GM12878 (cell line): ENCODE data around the gene TXLNB. TPM values are rescaled to one million over a fixed set of nuclear protein-coding genes. Genes with fewer than 3 reads are reported as not detected.

ENCODE experiments used
- ATAC-seq: fragments of 200-7000 bp; cut with Tn5 transposase; 3 replicates; pipeline ENCODE4 v1.9.1; 2020; ENCODE audit warnings: mild to moderate bottlenecking, moderate library complexity
- BruUV-seq: library from RNA; stranded (reverse); fragments of 400-500 nt; replicated peaks from 2 replicates; lab custom pipeline; 2021; lab: Mats Ljungman, UMichigan
- CTCF ChIA-PET: fragments of 300-600 bp; sonication (Branson Sonifier 250); formaldehyde crosslinking; extraction: SDS; loops from one replicate; lab custom pipeline; 2021; ENCODE audit warnings: inconsistent platforms; lab: Yijun Ruan, JAX
- POLR2A ChIA-PET: fragments of 350-600 bp; formaldehyde crosslinking; extraction: SDS; loops from one replicate; lab custom pipeline; 2021; ENCODE audit warnings: inconsistent platforms; lab: Charles Lee
- RAD21 ChIA-PET: fragments of 300-600 bp; sonication (Branson Sonifier 250); formaldehyde crosslinking; loops from one replicate; lab custom pipeline; 2023; ENCODE audit warnings: antibody characterized with exemption; ENCODE audit not compliant: unreplicated experiment; lab: Charles Lee
- SMC1A ChIA-PET: fragments of 300-600 bp; sonication (Branson Sonifier 250); formaldehyde crosslinking; loops from one replicate; lab custom pipeline; 2023; ENCODE audit not compliant: unreplicated experiment, uncharacterized antibody; lab: Charles Lee
- DNase-seq: peaks from one replicate; pipeline ENCODE4 v3.0.0-alpha.2; 2011; ENCODE audit warnings: low read depth, low spot score
- FAIRE-seq: peaks from 3 replicates; lab custom pipeline; 2011; peaks lifted over from hg19 to GRCh38; lab: Jason Lieb, UNC
- H2AFZ ChIP-seq: 2 replicates; pipeline ENCODE4 v1.6.0; 2011; ENCODE audit warnings: low read depth, low read length, control low read depth; ENCODE audit not compliant: control insufficient read depth
- H3K27ac ChIP-seq: 2 replicates; pipeline ENCODE4 v1.5.1; 2011; ENCODE audit warnings: control low read depth; ENCODE audit not compliant: control insufficient read depth, insufficient read depth
- H3K27me3 ChIP-seq, 2 experiments: replicated peaks in 1 of 2; 2 replicates each; pipeline versions ENCODE4 v1.6.0 to v1.6.1; 2011; ENCODE audit warnings: low read length in 1 of 2; ENCODE audit not compliant: control insufficient read depth in 2 of 2, insufficient read depth in 2 of 2
- H3K36me3 ChIP-seq, 2 experiments: 2 replicates each; pipeline ENCODE4 v1.5.1; 2011; ENCODE audit warnings: low read length in 1 of 2; ENCODE audit not compliant: control insufficient read depth in 2 of 2, insufficient read depth in 2 of 2
- H3K4me1 ChIP-seq: 2 replicates; pipeline ENCODE4 v1.6.1; 2011; ENCODE audit warnings: mild to moderate bottlenecking, low read length, moderate library complexity, mixed read lengths; ENCODE audit not compliant: control insufficient read depth, insufficient read depth
- H3K4me2 ChIP-seq: 2 replicates; pipeline ENCODE4 v1.6.0; 2011; ENCODE audit warnings: control low read depth; ENCODE audit not compliant: control insufficient read depth, insufficient read depth
- H3K4me3 ChIP-seq: fragments of 200-600 bp; sonication (generic); 2 replicates; pipeline ENCODE4 v1.5.1; 2016
- H3K79me2 ChIP-seq: 2 replicates; pipeline ENCODE4 v1.6.0; 2011; ENCODE audit warnings: low read length; ENCODE audit not compliant: control insufficient read depth, insufficient read depth
- H3K9ac ChIP-seq: 2 replicates; pipeline ENCODE4 v1.8.0; 2011; ENCODE audit warnings: low read length, control low read depth, mixed read lengths; ENCODE audit not compliant: control insufficient read depth, insufficient read depth
- H3K9me3 ChIP-seq: replicated peaks from 3 replicates; pipeline ENCODE4 v1.5.1; 2011; ENCODE audit warnings: mild to moderate bottlenecking, low read length; ENCODE audit not compliant: control insufficient read depth, insufficient read depth
- H4K20me1 ChIP-seq: 2 replicates; pipeline ENCODE4 v1.6.0; 2011; ENCODE audit not compliant: control insufficient read depth, insufficient read depth
- BCL11A ChIP-seq: IDR thresholded peaks from 2 replicates; pipeline ENCODE4 v1.6.1; 2011; ENCODE audit warnings: low read depth, low read length
- BCLAF1 ChIP-seq: fragments of 450-650 bp; IDR thresholded peaks from 2 replicates; pipeline ENCODE4 v1.6.1; 2017; ENCODE audit warnings: antibody characterized with exemption, mild to moderate bottlenecking, moderate library complexity
- BRCA1 ChIP-seq: IDR thresholded peaks from 2 replicates; pipeline ENCODE4 v1.6.1; 2011; ENCODE audit warnings: low read depth, low read length, improper control_type of control experiment
- CHD4 ChIP-seq: fragments of 200-600 bp; sonication (generic); IDR thresholded peaks from 2 replicates; pipeline ENCODE4 v1.6.1; 2016; ENCODE audit warnings: mild to moderate bottlenecking
- CREM ChIP-seq: IDR thresholded peaks from 2 replicates; pipeline ENCODE4 v1.6.1; 2014; ENCODE audit warnings: antibody characterized with exemption, low read depth
- KAT2A ChIP-seq: conservative IDR thresholded peaks from 2 replicates; pipeline ENCODE4 v1.6.1; 2011; ENCODE audit warnings: low read depth, low read length; ENCODE audit not compliant: control insufficient read depth
- NR2C1 ChIP-seq: fragments of 450-650 bp; IDR thresholded peaks from 2 replicates; pipeline ENCODE4 v1.6.1; 2017; ENCODE audit warnings: antibody characterized with exemption, mild to moderate bottlenecking, moderate library complexity
- NRF1 ChIP-seq: conservative IDR thresholded peaks from 2 replicates; pipeline ENCODE4 v1.6.1; 2011; ENCODE audit warnings: mild to moderate bottlenecking, low read depth, low read length, improper control_type of control experiment
- PML ChIP-seq: IDR thresholded peaks from 2 replicates; pipeline ENCODE4 v1.6.1; 2012; ENCODE audit warnings: low read length, inconsistent platforms
- PRDM15 ChIP-seq: fragments of 450-650 bp; formaldehyde crosslinking; IDR thresholded peaks from 2 replicates; pipeline ENCODE4 v1.4.0; 2020; ENCODE audit warnings: mild to moderate bottlenecking, moderate library complexity
- RBBP5 ChIP-seq: fragments of 200-600 bp; sonication (generic); conservative IDR thresholded peaks from 2 replicates; pipeline ENCODE4 v1.6.1; 2016
- RELA ChIP-seq: fragments of 450-650 bp; IDR thresholded peaks from 2 replicates; pipeline ENCODE4 v1.8.0; 2014; ENCODE audit warnings: borderline replicate concordance; ENCODE audit not compliant: partially characterized antibody
- SUPT20H ChIP-seq: IDR thresholded peaks from 2 replicates; pipeline ENCODE4 v1.6.1; 2011; ENCODE audit warnings: low read depth, mild to moderate bottlenecking, low read length, moderate library complexity, borderline replicate concordance; ENCODE audit not compliant: control insufficient read depth
- ZBTB11 ChIP-seq: fragments of 450-650 bp; formaldehyde crosslinking; IDR thresholded peaks from 2 replicates; pipeline ENCODE4 v1.5.0; 2022; ENCODE audit warnings: mild to moderate bottlenecking, missing genetic modification characterization
- ZZZ3 ChIP-seq: IDR thresholded peaks from 2 replicates; pipeline ENCODE4 v1.6.1; 2011; ENCODE audit warnings: low read depth; ENCODE audit not compliant: control insufficient read depth, insufficient read length
- whole genome bisulfite sequencing: methylation state at CpG from one replicate; pipeline ENCODE4 v1.1.6; 2016; ENCODE audit warnings: low lambda C conversion rate; ENCODE audit not compliant: insufficient replicate concordance, insufficient coverage; ENCODE audit errors: missing lambda C conversion rate; 5-methylcytosine and 5-hydroxymethylcytosine counted together
- in situ Hi-C: fragments of 300-500 bp; cut with MboI; formaldehyde crosslinking; loops from 9 replicates; pipeline ENCODE4 v1.14.3; 2018; ENCODE audit warnings: mixed read lengths
- intact Hi-C: fragments of 100-400 bp; cut with micrococcal nuclease; formaldehyde crosslinking; loops from one replicate; pipeline ENCODE4 v1.14.2; 2022; ENCODE audit not compliant: unreplicated experiment
- polyA plus RNA-seq, 11 experiments: library from polyadenylated mRNA; depleted of rRNA in 4 of 11; unstranded in 6 of 11; stranded (reverse) in 5 of 11; fragments of >200 nt; fragmentation: Nextera tagmentation in 4 of 11; fragmentation: Illumina TruSeq in 1 of 11; extraction: Ambion mirVana in 4 of 11; extraction: Trizol in 1 of 11; gene quantifications; 1 replicate in 1 of 11; 2 replicates in 10 of 11; pipeline versions ENCODE4 v1.2.1 to v1.2.3, GENCODE V29; 2011 to 2016; ENCODE audit warnings: inconsistent platforms in 2 of 11, missing spikeins in 2 of 11, low read depth in 1 of 11
- total RNA-seq, 4 experiments: library from RNA; depleted of rRNA in 3 of 4; stranded (reverse); fragments of >200 nt in 3 of 4; fragmentation: Illumina TruSeq in 1 of 4; extraction: Trizol in 1 of 4; gene quantifications; 2 replicates each; pipeline versions ENCODE4 v1.2.1 to v1.2.3, GENCODE V29; 2013 to 2021

TXLNB gene
- total and polyA plus RNA-seq, 10 of the 15 experiments (the other 5 are each of a cell fraction or from before 2014, with no cell fraction given): 0.07 to 1.3 (median 0.22) TPM; not detected in 1

DNA sequence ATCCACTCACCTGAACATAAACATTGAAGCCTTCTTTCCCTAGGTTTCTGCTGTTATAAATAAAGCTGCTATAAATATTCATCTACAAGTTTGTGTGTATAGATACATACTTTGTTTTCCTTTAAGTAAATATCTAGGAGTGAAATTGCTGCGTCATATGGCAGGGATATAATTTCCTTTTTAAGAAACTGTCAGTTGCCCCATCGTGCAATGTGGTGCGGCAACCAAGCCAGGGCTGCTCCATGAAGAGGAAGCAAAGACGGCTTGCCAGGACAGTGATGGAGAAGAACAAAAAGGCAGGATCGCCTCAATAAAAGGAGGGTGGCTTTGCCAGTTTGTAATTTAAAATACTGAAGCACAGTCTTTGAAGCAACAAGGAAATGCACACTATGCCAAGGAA lies 46.0 kb upstream of the TXLNB start:
- FAIRE-seq (no peak), ATAC-seq (no peak), DNase-seq (no peak)
- SMC1A ChIA-PET: interaction anchor here (1.4 to 6.7 kb wide), 7 partner anchors 9 to 363 kb away, joined by 3 to 50 read pairs (median 6); partner anchors contain the start of gene TXLNB
- intact Hi-C loops (no loop called here), in situ Hi-C loops (no loop called here)
- Histone ChIP-seq H3K9me3 (no peaks in the 10 kb centered on the region), H3K4me3 (no peak overlapping the region), H3K36me3 (no peaks in the 10 kb centered on the region), H3K9ac (no peak overlapping the region), H3K4me1 (peaks cover 8% of the 10 kb centered on the region), H3K4me2 (no peak overlapping the region), H4K20me1 (no peaks in the 10 kb centered on the region), H2AFZ (no peak overlapping the region), H3K79me2 (no peaks in the 10 kb centered on the region), H3K27me3 (no peaks in the 10 kb centered on the region), H3K27ac (no peak overlapping the region)
- POLR2A ChIA-PET: interaction anchor here (1.1 kb wide), 1 partner anchor 7 kb away, joined by 3 read pairs; no protein-coding TSS in a partner anchor
- RAD21 ChIA-PET: interaction anchor here (0.9 to 3.7 kb wide), 6 partner anchors 8 to 118 kb away, joined by 3 to 20 read pairs (median 4); partner anchors contain the start of gene TXLNB
- WGBS: 53% methylated on average over 5 of the region's 5 CpGs
- no TSS peak for BruUV-seq
- CTCF ChIA-PET: interaction anchor here (1.1 to 2.8 kb wide), 4 partner anchors 11 to 118 kb away, joined by 3 to 14 read pairs (median 10); no protein-coding TSS in a partner anchor
- no peak for TF ChIP-seq ZZZ3
- TF ChIP-seq BCL11A: no peak
- TF ChIP-seq BRCA1: no peak
- TF ChIP-seq PRDM15: no peak
- TF ChIP-seq RBBP5: no peak
- no peak for TF ChIP-seq RELA
- TF ChIP-seq PML: no peak
- TF ChIP-seq NRF1: no peak
- no peak for TF ChIP-seq ZBTB11 (CRISPR knock-in tag)
- TF ChIP-seq NR2C1: no peak
- TF ChIP-seq KAT2A: no peak
- no peak for TF ChIP-seq BCLAF1
- TF ChIP-seq SUPT20H: no peak
- TF ChIP-seq CHD4: no peak
- no peak for TF ChIP-seq CREM
